H1 (cell line): ENCODE measurements around the gene SEMA3F. TPM values are rescaled to one million over a fixed set of nuclear protein-coding genes. Genes with fewer than 3 reads are reported as not detected.

Source experiments
- ASH2L ChIP-seq: fragments of 200-600, 300-600 bp; sonication (generic); IDR thresholded peaks from one replicate; pipeline ENCODE4 v1.7.1; 2017; ENCODE audit warnings: low read length
- BACH1 ChIP-seq: IDR thresholded peaks from 2 replicates; pipeline ENCODE4 v1.6.1; 2012; ENCODE audit warnings: low read length, improper control_type of control experiment
- CHD7 ChIP-seq: fragments of 300-600 bp; sonication (generic); IDR thresholded peaks from 2 replicates; pipeline ENCODE4 v1.7.1; 2012; ENCODE audit warnings: low read length, moderate library complexity, mild to moderate bottlenecking, inconsistent platforms; ENCODE audit not compliant: insufficient replicate concordance
- EP300 ChIP-seq, 2 experiments: IDR thresholded peaks; 1 replicate in 1 of 2; 2 replicates in 1 of 2; pipeline ENCODE4 v1.6.1; 2011 to 2012; ENCODE audit warnings: low read depth in 2 of 2, low read length in 2 of 2, mild to moderate bottlenecking in 2 of 2, borderline replicate concordance in 1 of 2, inconsistent platforms in 1 of 2, moderate library complexity in 1 of 2
- JUN ChIP-seq: IDR thresholded peaks from 2 replicates; pipeline ENCODE4 v1.6.1; 2011; ENCODE audit warnings: low read depth, mild to moderate bottlenecking, improper control_type of control experiment, low read length
- NANOG ChIP-seq: IDR thresholded peaks from 2 replicates; pipeline ENCODE4 v1.6.1; 2011; ENCODE audit warnings: low read length, low read depth, mild to moderate bottlenecking, inconsistent platforms; ENCODE audit not compliant: insufficient read depth, poor library complexity, severe bottlenecking
- POLR2A ChIP-seq, 2 experiments: IDR thresholded peaks; 1 replicate in 1 of 2; 2 replicates in 1 of 2; pipeline ENCODE4 v1.6.1; 2011; ENCODE audit warnings: low read depth in 2 of 2, low read length in 2 of 2, mild to moderate bottlenecking in 2 of 2; ENCODE audit errors: control extremely low read depth in 1 of 2
- RNF2 ChIP-seq: fragments of 200-900, 300-1000 bp; sonication (generic); IDR thresholded peaks from 2 replicates; pipeline ENCODE4 v1.7.1; 2016; ENCODE audit warnings: borderline replicate concordance, low read depth, mild to moderate bottlenecking, antibody characterized with exemption, low read length; ENCODE audit not compliant: poor library complexity, severe bottlenecking; ENCODE audit errors: missing control alignments
- RXRA ChIP-seq: IDR thresholded peaks from 2 replicates; pipeline ENCODE4 v1.6.1; 2011; ENCODE audit warnings: low read depth, mild to moderate bottlenecking, low read length, moderate library complexity; ENCODE audit not compliant: insufficient read depth
- SP4 ChIP-seq: IDR thresholded peaks from 2 replicates; pipeline ENCODE4 v1.6.1; 2012; ENCODE audit warnings: low read length, inconsistent platforms
- SUZ12 ChIP-seq: fragments of 200-600 bp; sonication (generic); IDR thresholded peaks from 2 replicates; pipeline ENCODE4 v1.6.1; 2012; ENCODE audit warnings: mild to moderate bottlenecking, inconsistent platforms, low read length, moderate library complexity, mixed read lengths
- TCF12 ChIP-seq: IDR thresholded peaks from 2 replicates; pipeline ENCODE4 v1.6.1; 2011; ENCODE audit warnings: low read depth, mild to moderate bottlenecking, low read length
- polyA plus RNA-seq, 7 experiments: library from polyadenylated mRNA; depleted of rRNA in 3 of 7; stranded (reverse) in 5 of 7; unstranded in 2 of 7; fragments of >200 nt in 5 of 7; fragments of 200-250 nt in 2 of 7; gene quantifications; 1 replicate in 5 of 7; 2 replicates in 1 of 7; 4 replicates in 1 of 7; pipeline versions ENCODE4 v1.2.1 to v1.2.3, GENCODE V29; 2011 to 2013; ENCODE audit warnings: missing spikeins in 2 of 7, mixed read lengths in 2 of 7
- total RNA-seq: library from RNA; stranded (reverse); fragmentation: NEBNext Ultra II Directional; extraction: Animal tissue kit (Norgen Biotek cat#: 25700); gene quantifications from 2 replicates; pipeline ENCODE4 v1.2.1, GENCODE V29; 2021

The SEMA3F gene
- total and polyA plus RNA-seq, 2 of the 8 experiments (the other 6 are each of a cell fraction or from before 2014, with no cell fraction given): 20.3 to 37.0 TPM

GRCh38 chr3:50179710-50180109 is 24.6 kb downstream of the SEMA3F start (continued):
- TF ChIP-seq CHD7: no peak
- TF ChIP-seq NANOG: no peak
- no peak for TF ChIP-seq JUN
- TF ChIP-seq ASH2L: no peak
- no peak for TF ChIP-seq RNF2
- no peak for TF ChIP-seq TCF12
- TF ChIP-seq RXRA: no peak
- TF ChIP-seq EP300 (IDR thresholded peaks at IDR 0.05; ENCODE audit: borderline replicate concordance in 1 of 2, low read depth in 2 of 2, low read length in 2 of 2): no peak
- TF ChIP-seq SP4: no peak
- no peak for TF ChIP-seq BACH1
- no peak for TF ChIP-seq SUZ12
- no peak for TF ChIP-seq POLR2A (IDR thresholded peaks at IDR 0.05; ENCODE audit: control extremely low read depth in 1 of 2, low read depth in 2 of 2, low read length in 2 of 2)
